ENCODE data around the gene ANGEL1. TPM values are rescaled to one million over a fixed set of nuclear protein-coding genes. Genes with fewer than 3 reads are reported as not detected.

The ANGEL1 gene
- total RNA-seq, 1 experiment from 2014 or later: 19.9 TPM

- intact Hi-C loops (cut with micrococcal nuclease; ENCODE audit: unreplicated experiment): no loop called here
- H3K9me3 ChIP-seq (ENCODE audit: low read depth, low read length, poor library complexity, severe bottlenecking): no peaks in the 10 kb centered on the region
- peaks cover 7% of the 10 kb centered on the region for H3K4me1 ChIP-seq (ENCODE audit: insufficient read depth, low read length, poor library complexity, severe bottlenecking)
- no peak overlapping the region for H3K27ac ChIP-seq (ENCODE audit: low read depth, low read length, poor library complexity, severe bottlenecking)
- H3K4me3 ChIP-seq (ENCODE audit: low read depth, low read length, poor library complexity, severe bottlenecking): no peak overlapping the region
- no peaks in the 10 kb centered on the region for H3K27me3 ChIP-seq (replicated peaks; ENCODE audit: insufficient read depth, low read depth, low read length, poor library complexity)
- ChIA-PET POLR2A (ENCODE audit: low non-redundant PET) (no interaction called here), CTCF (no interaction called here)
- DNase-seq (ENCODE audit: low spot score): no peak
- BruUV-seq (replicated peaks): no TSS peak
- TF ChIP-seq EZH2 (IDR thresholded peaks at IDR 0.05; ENCODE audit: borderline replicate concordance, low read depth, low read length, poor library complexity, severe bottlenecking) (no peak), CTCF (conservative IDR thresholded peaks at IDR 0.05; ENCODE audit: low read depth, low read length) (no peak)
- peaks cover 16% of the 10 kb centered on the region for H3K36me3 ChIP-seq (ENCODE audit: insufficient read depth, low read length, poor library complexity, severe bottlenecking)
Observed at GRCh38 chr14:76808011-76808410, 4.7 kb downstream of the ANGEL1 start.

- intact Hi-C loops (cut with micrococcal nuclease; ENCODE audit: unreplicated experiment): no loop called here
- ChIA-PET POLR2A (ENCODE audit: low non-redundant PET) (no interaction called here), CTCF (no interaction called here)
- BruUV-seq (replicated peaks): no TSS peak
- Histone ChIP-seq H3K27ac (ENCODE audit: low read depth, low read length, poor library complexity, severe bottlenecking) (no peak overlapping the region), H3K36me3 (ENCODE audit: insufficient read depth, low read length, poor library complexity, severe bottlenecking) (peaks cover 21% of the 10 kb centered on the region), H3K4me1 (ENCODE audit: insufficient read depth, low read length, poor library complexity, severe bottlenecking) (peaks cover 6% of the 10 kb centered on the region), H3K9me3 (ENCODE audit: low read depth, low read length, poor library complexity, severe bottlenecking) (no peaks in the 10 kb centered on the region), H3K4me3 (ENCODE audit: low read depth, low read length, poor library complexity, severe bottlenecking) (no peak overlapping the region), H3K27me3 (replicated peaks; ENCODE audit: insufficient read depth, low read depth, low read length, poor library complexity) (no peaks in the 10 kb centered on the region)
- no peak for TF ChIP-seq CTCF (conservative IDR thresholded peaks at IDR 0.05; ENCODE audit: low read depth, low read length)
- TF ChIP-seq EZH2 (IDR thresholded peaks at IDR 0.05; ENCODE audit: borderline replicate concordance, low read depth, low read length, poor library complexity, severe bottlenecking): no peak
- DNase-seq (ENCODE audit: low spot score): no peak
Observed at GRCh38 chr14:76806446-76806845, 6.2 kb downstream of the ANGEL1 start.

GRCh38 chr14:76793956-76794355, 18.7 kb downstream of the ANGEL1 start:
- Histone ChIP-seq H3K27me3 (replicated peaks; ENCODE audit: insufficient read depth, low read depth, low read length, poor library complexity) (no peaks in the 10 kb centered on the region), H3K4me1 (ENCODE audit: insufficient read depth, low read length, poor library complexity, severe bottlenecking) (no peaks in the 10 kb centered on the region), H3K4me3 (ENCODE audit: low read depth, low read length, poor library complexity, severe bottlenecking) (no peak overlapping the region), H3K36me3 (ENCODE audit: insufficient read depth, low read length, poor library complexity, severe bottlenecking) (peaks cover 11% of the 10 kb centered on the region), H3K27ac (ENCODE audit: low read depth, low read length, poor library complexity, severe bottlenecking) (no peak overlapping the region), H3K9me3 (ENCODE audit: low read depth, low read length, poor library complexity, severe bottlenecking) (no peaks in the 10 kb centered on the region)
- no TSS peak for BruUV-seq (replicated peaks)
- ChIA-PET CTCF (no interaction called here), POLR2A (ENCODE audit: low non-redundant PET) (no interaction called here)
- intact Hi-C loops (cut with micrococcal nuclease; ENCODE audit: unreplicated experiment): no loop called here
- no peak for DNase-seq (ENCODE audit: low spot score)
- TF ChIP-seq CTCF (conservative IDR thresholded peaks at IDR 0.05; ENCODE audit: low read depth, low read length) (no peak), EZH2 (IDR thresholded peaks at IDR 0.05; ENCODE audit: borderline replicate concordance, low read depth, low read length, poor library complexity, severe bottlenecking) (no peak)
